OCI-M2 (cell line): ENCODE results near the gene DNPH1.
A peak's percentile ranks its signal among the peaks of the same experiment; 100 is the strongest.

Source experiments
- DNase-seq: peaks from one replicate; lab custom pipeline; 2025; ENCODE audit not compliant: unreplicated experiment; lab: John Stamatoyannopoulos, UW

The DNPH1 gene

GRCh38 chr6:43185391-43185985, 43.8 kb downstream of the DNPH1 start:
- no peak for DNase-seq

DNA sequence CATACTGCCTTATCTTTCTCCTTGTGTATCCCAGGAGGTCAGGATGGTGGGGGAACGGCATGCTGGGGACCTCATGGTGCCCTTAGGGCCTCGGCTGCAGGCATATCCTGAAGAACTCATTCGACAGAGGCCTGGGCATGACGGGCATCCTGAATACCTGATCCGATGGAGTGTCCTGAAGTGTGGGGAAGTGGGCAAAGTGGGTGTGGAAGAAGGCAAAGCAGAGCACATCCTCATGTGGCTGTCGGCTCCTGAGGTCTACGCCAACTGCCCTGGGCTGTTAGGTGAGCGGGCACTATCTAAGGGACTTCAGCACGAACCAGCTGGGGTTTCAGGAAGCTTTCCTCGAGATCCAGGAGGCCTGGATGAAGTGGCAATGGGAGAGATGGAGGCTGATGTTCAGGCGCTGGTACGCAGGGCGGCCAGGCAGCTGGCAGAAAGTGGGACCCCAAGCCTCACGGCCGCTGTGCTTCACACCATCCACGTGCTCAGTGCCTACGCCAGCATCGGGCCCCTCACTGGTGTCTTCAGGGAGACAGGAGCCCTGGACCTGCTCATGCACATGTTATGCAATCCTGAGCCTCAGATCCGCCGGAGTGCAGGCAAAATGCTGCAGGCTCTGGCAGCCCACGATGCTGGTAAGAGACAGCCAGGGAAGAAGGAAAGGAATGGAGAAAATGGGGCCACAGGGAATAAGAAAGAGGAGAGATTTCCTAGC, 44.9 kb downstream of the DNPH1 start:
- no peak for DNase-seq

- DNase-seq = no peak
Measured at GRCh38 chr6:43183441-43183840, 45.8 kb downstream of the DNPH1 start.

GRCh38 chr6:43181942-43182860, 47.1 kb downstream of the DNPH1 start, which contains the start of gene CUL9:
CUL9 (plus strand) TSS chr6:43182196; CDS start chr6:43184311, 2,115 bp downstream.
- peak; percentile 50 for DNase-seq

- DNase-seq = no peak
Measured at GRCh38 chr6:43181621-43181941, 47.7 kb downstream of the DNPH1 start.

GRCh38 chr6:43180985-43181384, 48.3 kb downstream of the DNPH1 start:
- no peak for DNase-seq

GRCh38 chr6:43180058-43180457, 49.2 kb downstream of the DNPH1 start:
- no peak for DNase-seq

GRCh38 chr6:43178951-43179830, 50.1 kb downstream of the DNPH1 start:
- no peak for DNase-seq

DNA sequence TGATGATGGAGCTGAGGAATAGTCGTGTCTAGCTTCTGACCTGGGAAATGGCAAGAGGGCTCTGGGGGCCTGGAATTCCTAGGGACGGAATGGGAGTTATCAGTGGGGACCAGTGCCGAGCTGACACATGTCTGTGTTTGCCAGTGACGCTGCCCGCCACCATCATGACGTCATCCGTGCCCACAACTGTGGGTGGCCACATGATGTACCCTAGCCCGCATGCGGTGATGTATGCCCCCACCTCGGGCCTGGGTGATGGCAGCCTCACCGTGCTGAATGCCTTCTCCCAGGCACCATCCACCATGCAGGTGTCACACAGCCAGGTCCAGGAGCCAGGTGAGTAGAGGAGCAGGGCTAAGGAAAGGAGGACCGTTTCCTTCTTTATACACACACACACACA, 51.1 kb downstream of the DNPH1 start:
- no peak for DNase-seq

- DNase-seq = no peak
Measured at GRCh38 chr6:43176423-43176786, 52.9 kb downstream of the DNPH1 start.

- no peak for DNase-seq
Measured at GRCh38 chr6:43175676-43176422, 53.4 kb downstream of the DNPH1 start.
